Measurements from ENCODE around the gene P2RY6. TPM values are rescaled to one million over a fixed set of nuclear protein-coding genes. Genes with fewer than 3 reads are reported as not detected.

Gene P2RY6
- total RNA-seq, 4 donors from 2014 or later: 0.93 to 4.0 (median 2.8) TPM

- intact Hi-C loops (cut with DNase I): no loop called here
- no peak for TF ChIP-seq CTCF (IDR thresholded peaks at IDR 0.05)
- TF ChIP-seq POLR2A (IDR thresholded peaks at IDR 0.05): peak; percentile 27 to 85
- peak within 1 kb of the TSS; percentile 61 to 65 (median 61) for H3K4me3 ChIP-seq (replicated peaks in 1 of 3)
- H3K27me3 ChIP-seq: no peaks in the 10 kb centered on the region
- peak within 1 kb of the TSS; percentile 97 to 99 (median 98) for H3K27ac ChIP-seq
- no peaks in the 10 kb centered on the region for H3K9me3 ChIP-seq
- peak; percentile 84 to 85 for DNase-seq
- H3K36me3 ChIP-seq: no peaks in the 10 kb centered on the region
- H3K4me1 ChIP-seq: peaks cover 43% of the 10 kb centered on the region in 2 donors
- WGBS, 2 donors: 0% methylated on average over 15 to 48 of the region's 105 CpGs
Measured at GRCh38 chr11:73308003-73308960, 36.1 kb downstream of the P2RY6 start, which contains the start of gene ARHGEF17. Gene ARHGEF17 (plus strand): TSS chr11:73308276. CDS start chr11:73308639, 363 bp downstream.

GRCh38 chr11:73308961-73309919, 37.1 kb downstream of the P2RY6 start:
- peaks cover 52% of the 10 kb centered on the region in 2 donors for H3K4me1 ChIP-seq

GRCh38 chr11:73310076-73310475, 37.9 kb downstream of the P2RY6 start:
- Histone ChIP-seq H3K27me3 (no peaks in the 10 kb centered on the region), H3K27ac (peak overlapping the region; percentile 97 to 99 (median 98)), H3K4me3 (replicated peaks in 1 of 3) (peak overlapping the region in 1 of 3 donors; percentile 61), H3K4me1 (peaks cover 59 to 61% of the 10 kb centered on the region in 2 donors), H3K36me3 (no peaks in the 10 kb centered on the region), H3K9me3 (no peaks in the 10 kb centered on the region)
- DNase-seq: peak; percentile 79
- intact Hi-C loops (cut with DNase I): no loop called here
- TF ChIP-seq POLR2A (IDR thresholded peaks at IDR 0.05) (no peak), CTCF (IDR thresholded peaks at IDR 0.05) (no peak)
- WGBS, 2 donors: 70 to 72% methylated on average over 7 to 13 of the region's 16 CpGs

More at GRCh38 chr11:73308961-73309919, 37.1 kb downstream of the P2RY6 start:
- intact Hi-C loops (cut with DNase I): no loop called here
- DNase-seq: peak; percentile 92 to 93
- Histone ChIP-seq H3K4me3 (replicated peaks in 1 of 3) (peak overlapping the region; percentile 61 to 65 (median 61)), H3K9me3 (no peaks in the 10 kb centered on the region), H3K27me3 (no peaks in the 10 kb centered on the region), H3K36me3 (no peaks in the 10 kb centered on the region), H3K27ac (peak overlapping the region; percentile 97 to 99 (median 98))
- peak in 1 of 6 experiments; percentile 3 for TF ChIP-seq CTCF (IDR thresholded peaks at IDR 0.05)
- TF ChIP-seq POLR2A (IDR thresholded peaks at IDR 0.05): peak; percentile 10 to 90
- WGBS, 2 donors: 5 to 12% methylated on average over 26 to 30 of the region's 78 CpGs

GRCh38 chr11:73310661-73311393, 38.7 kb downstream of the P2RY6 start:
- WGBS, 2 donors: 71 to 84% methylated on average over 13 to 16 of the region's 22 CpGs
- H3K27me3 ChIP-seq: no peaks in the 10 kb centered on the region
- intact Hi-C loops (cut with DNase I): no loop called here
- peak; percentile 68 to 69 for DNase-seq
- H3K27ac ChIP-seq: peak overlapping the region; percentile 97 to 99 (median 98)
- peak overlapping the region in 1 of 3 donors; percentile 61 for H3K4me3 ChIP-seq (replicated peaks in 1 of 3)
- peaks cover 67 to 68% of the 10 kb centered on the region in 2 donors for H3K4me1 ChIP-seq
- TF ChIP-seq POLR2A (IDR thresholded peaks at IDR 0.05) (no peak), CTCF (IDR thresholded peaks at IDR 0.05) (no peak)
- H3K9me3 ChIP-seq: no peaks in the 10 kb centered on the region
- H3K36me3 ChIP-seq: no peaks in the 10 kb centered on the region

All from thyroid gland (tissue), 4 donors.